CD4-positive, CD25-positive, alpha-beta regulatory T cell (primary cell): ENCODE data around the gene G2E3. TPM values are rescaled to one million over a fixed set of nuclear protein-coding genes. Genes with fewer than 3 reads are reported as not detected.

Experiments used
- ATAC-seq, 2 donors: fragments of 150-1000 bp; cut with Tn5 transposase; one replicate each; pipeline ENCODE4 v1.10.0; 2021; ENCODE audit warnings: low read depth in 2 of 2, moderate number of reproducible peaks in 2 of 2, moderate library complexity in 1 of 2
- DNase-seq, 3 donors: peaks; one replicate each; pipeline versions ENCODE4 v3.0.0 to v3.0.0-alpha.2; 2012 to 2022; ENCODE audit warnings: mixed read lengths in 1 of 3
- H3K27ac ChIP-seq: one replicate; pipeline ENCODE4 v1.7.0; 2013; ENCODE audit warnings: mild to moderate bottlenecking, low read length; ENCODE audit not compliant: insufficient read depth, poor library complexity, severe bottlenecking
- H3K27me3 ChIP-seq: one replicate; pipeline ENCODE4 v1.7.0; 2013; ENCODE audit warnings: low read length; ENCODE audit not compliant: control insufficient read depth, insufficient read depth
- H3K36me3 ChIP-seq: one replicate; pipeline ENCODE4 v1.7.0; 2013; ENCODE audit warnings: mild to moderate bottlenecking, low read length, moderate library complexity; ENCODE audit not compliant: control insufficient read depth, insufficient read depth
- H3K4me1 ChIP-seq: 2 replicates; pipeline ENCODE4 v1.7.0; 2013; ENCODE audit warnings: mild to moderate bottlenecking, low read length; ENCODE audit not compliant: insufficient read depth, control insufficient read depth, poor library complexity, severe bottlenecking
- H3K4me3 ChIP-seq: one replicate; pipeline ENCODE4 v1.7.0; 2013; ENCODE audit warnings: low read depth, mild to moderate bottlenecking, low read length, moderate library complexity
- H3K9me3 ChIP-seq, 2 experiments: 1 replicate in 1 of 2; 2 replicates in 1 of 2; pipeline ENCODE4 v1.7.0; 2013; ENCODE audit warnings: low read length in 2 of 2, mild to moderate bottlenecking in 1 of 2, moderate library complexity in 1 of 2; ENCODE audit not compliant: control insufficient read depth in 2 of 2
- H3K27ac Mint-ChIP-seq, 3 donors: one replicate each; pipeline ENCODE4 v1.8.0; 2020 to 2022; ENCODE audit warnings: mild to moderate bottlenecking in 3 of 3, mixed read lengths in 3 of 3, moderate library complexity in 2 of 3
- H3K27me3 Mint-ChIP-seq: one replicate; pipeline ENCODE4 v1.8.0; 2022; ENCODE audit warnings: mild to moderate bottlenecking, mixed read lengths
- H3K36me3 Mint-ChIP-seq: one replicate; pipeline ENCODE4 v1.8.0; 2020; ENCODE audit warnings: mixed read lengths
- H3K4me1 Mint-ChIP-seq, 4 donors: one replicate each; pipeline ENCODE4 v1.8.0; 2020 to 2022; ENCODE audit warnings: mixed read lengths in 4 of 4, mild to moderate bottlenecking in 1 of 4
- H3K4me3 Mint-ChIP-seq, 4 donors: one replicate each; pipeline ENCODE4 v1.8.0; 2020 to 2022; ENCODE audit warnings: mild to moderate bottlenecking in 4 of 4, mixed read lengths in 4 of 4, moderate library complexity in 3 of 4
- H3K9me3 Mint-ChIP-seq, 7 donors: one replicate each; pipeline ENCODE4 v1.8.0; 2020 to 2022; ENCODE audit warnings: mixed read lengths in 7 of 7, mild to moderate bottlenecking in 3 of 7, moderate library complexity in 2 of 7
- polyA plus RNA-seq, 4 donors: library from polyadenylated mRNA; unstranded; fragments of 300-500 nt; fragmentation: Illumina TruSeq; gene quantifications; one replicate each; pipeline ENCODE4 v1.2.3, GENCODE V29; 2021
- total RNA-seq: library from RNA; stranded (reverse); gene quantifications from one replicate; pipeline ENCODE4 v1.2.3, GENCODE V29; 2022

Gene G2E3
- total and polyA plus RNA-seq, 5 donors from 2014 or later: 13.5 to 23.9 (median 17.1) TPM

DNA sequence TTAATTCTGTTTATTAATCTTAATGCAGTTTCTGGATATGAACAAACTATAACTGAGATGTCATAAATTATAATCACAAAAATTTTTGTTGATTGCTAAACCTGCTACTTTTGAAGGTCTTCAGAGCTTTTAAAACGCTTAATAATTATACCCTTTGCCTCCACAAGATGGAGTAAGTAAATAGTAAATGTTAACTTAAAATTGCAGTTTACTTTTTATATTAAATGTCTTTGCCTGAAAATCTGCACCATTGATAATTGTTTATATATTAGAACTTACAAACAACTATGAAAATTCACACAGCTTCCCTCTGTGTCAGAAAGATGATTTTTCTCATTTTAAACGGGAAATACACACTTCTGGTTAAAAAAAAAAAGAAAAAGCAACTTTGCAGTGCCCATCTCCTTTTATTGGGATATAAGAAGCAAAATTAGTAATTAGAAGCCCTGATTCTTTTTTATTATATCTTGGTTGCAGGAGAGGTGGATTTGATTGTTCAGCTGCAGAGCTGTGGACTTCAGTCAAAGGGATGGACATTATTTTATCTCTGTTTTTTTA, 98.7 kb downstream of the G2E3 start:
- Mint-ChIP-seq H3K9me3 (no peaks in the 10 kb centered on the region), H3K4me3 (no peak overlapping the region), H3K4me1 (peaks cover 0 to 17% (median 2%) of the 10 kb centered on the region in 4 donors), H3K27me3 (no peaks in the 10 kb centered on the region), H3K36me3 (peaks cover 33% of the 10 kb centered on the region), H3K27ac (no peak overlapping the region)
- no peaks in the 10 kb centered on the region for H3K27me3 ChIP-seq
- H3K4me3 ChIP-seq: no peak overlapping the region
- H3K36me3 ChIP-seq: peaks cover 55% of the 10 kb centered on the region
- no peak for ATAC-seq
- DNase-seq: peak in 1 of 3 donors; percentile 35
- H3K4me1 ChIP-seq: no peaks in the 10 kb centered on the region
- no peak overlapping the region for H3K27ac ChIP-seq
- H3K9me3 ChIP-seq: no peaks in the 10 kb centered on the region

DNA sequence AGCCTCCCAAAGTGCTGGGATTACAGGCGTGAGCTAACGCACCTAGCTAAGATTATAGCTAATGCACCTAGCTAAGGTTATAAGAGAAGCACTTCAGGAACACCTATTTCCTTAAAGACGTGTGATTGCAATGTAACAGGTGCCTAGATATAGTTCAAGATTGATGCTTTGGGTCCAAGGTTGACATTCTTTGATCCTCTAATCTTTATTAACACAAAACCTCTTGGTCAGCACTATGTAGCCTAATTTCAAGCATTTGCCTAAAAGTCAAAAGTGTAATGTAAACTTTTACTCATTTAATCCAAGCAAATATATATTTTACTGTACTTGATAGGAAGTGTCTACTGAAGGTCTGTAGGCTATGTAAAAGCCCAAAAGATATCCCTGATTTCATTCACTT, 99.7 kb downstream of the G2E3 start:
- no peaks in the 10 kb centered on the region for H3K27me3 Mint-ChIP-seq
- no peaks in the 10 kb centered on the region for H3K27me3 ChIP-seq
- H3K36me3 Mint-ChIP-seq: peaks cover 34% of the 10 kb centered on the region
- no peak overlapping the region for H3K27ac Mint-ChIP-seq
- H3K4me3 Mint-ChIP-seq: no peak overlapping the region
- DNase-seq: no peak
- H3K4me1 Mint-ChIP-seq: peaks cover 0 to 17% (median 2%) of the 10 kb centered on the region in 4 donors
- no peak overlapping the region for H3K4me3 ChIP-seq
- H3K4me1 ChIP-seq: no peaks in the 10 kb centered on the region
- ATAC-seq: no peak
- H3K36me3 ChIP-seq: peaks cover 51% of the 10 kb centered on the region
- H3K9me3 ChIP-seq: no peaks in the 10 kb centered on the region
- H3K27ac ChIP-seq: no peak overlapping the region
- H3K9me3 Mint-ChIP-seq: no peaks in the 10 kb centered on the region

DNA sequence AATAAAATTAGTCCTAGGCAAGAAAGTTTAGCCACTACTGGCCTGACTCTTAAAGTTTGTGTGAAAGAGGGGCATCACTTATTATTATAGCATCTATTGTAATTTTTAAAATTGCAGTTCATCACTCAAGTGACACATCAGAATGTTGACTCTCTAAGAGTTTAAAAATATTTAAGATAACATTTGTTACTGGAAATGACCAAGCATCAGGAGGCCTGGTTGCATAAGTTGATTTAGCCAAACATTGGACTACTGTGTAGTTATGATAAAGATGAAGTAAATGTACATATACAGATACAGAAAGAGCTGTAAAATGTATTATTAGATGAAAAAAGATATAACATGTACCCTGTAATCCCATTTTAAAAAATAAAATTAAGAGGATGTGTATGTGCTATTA, 110.6 kb downstream of the G2E3 start:
- no peaks in the 10 kb centered on the region for H3K27me3 Mint-ChIP-seq
- peaks cover 30% of the 10 kb centered on the region for H3K36me3 ChIP-seq
- peaks cover 0 to 19% (median 18%) of the 10 kb centered on the region in 4 donors for H3K4me1 Mint-ChIP-seq
- H3K9me3 Mint-ChIP-seq: peaks cover 0 to 1% (median 0%) of the 10 kb centered on the region in 7 donors
- no peaks in the 10 kb centered on the region for H3K9me3 ChIP-seq
- DNase-seq (no peak), ATAC-seq (no peak)
- peak overlapping the region in 1 of 3 donors; percentile 34 for H3K27ac Mint-ChIP-seq
- H3K4me3 ChIP-seq: no peak overlapping the region
- H3K27ac ChIP-seq: no peak overlapping the region
- no peaks in the 10 kb centered on the region for H3K4me1 ChIP-seq
- no peak overlapping the region for H3K4me3 Mint-ChIP-seq
- H3K27me3 ChIP-seq: no peaks in the 10 kb centered on the region
- peaks cover 31% of the 10 kb centered on the region for H3K36me3 Mint-ChIP-seq

Other genes with a start within 250 kb of the G2E3 start
- gene SCFD1, start 63.2 kb downstream of the G2E3 start, total RNA-seq: 86.6 TPM
- gene SCFD1, start 63.2 kb downstream of the G2E3 start, polyA plus RNA-seq: 10 to 100 TPM; 56.1 to 75.1 (median 62.4) TPM